ENCODE data around the gene IER5L.

Gene IER5L

GRCh38 chr9:129156163-129156562 is 21.9 kb downstream of the IER5L start:
- ChIA-PET POLR2A (no interaction called here), CTCF (interaction anchor here (1.2 to 2.0 kb wide), 5 partner anchors 10 to 16 kb away, joined by 5 to 13 read pairs (median 5); no protein-coding TSS in a partner anchor)
- H3K36me3 ChIP-seq (ENCODE audit: control insufficient read depth in 4 of 4, insufficient read depth in 4 of 4, low read length in 3 of 4): peaks cover 0 to 6% (median 1%) of the 10 kb centered on the region in 4 experiments
- no peaks in the 10 kb centered on the region for H3K27me3 ChIP-seq (replicated peaks in 2 of 5; ENCODE audit: control insufficient read depth in 4 of 5, insufficient read depth in 5 of 5, low read length in 4 of 5)
- H3K27ac ChIP-seq (ENCODE audit: insufficient read depth in 1 of 2, low read depth in 1 of 2, low read length in 2 of 2, poor library complexity in 1 of 2, severe bottlenecking in 2 of 2): no peak overlapping the region
- peaks cover 0 to 7% (median 2%) of the 10 kb centered on the region in 4 experiments for H3K4me1 ChIP-seq (ENCODE audit: control extremely low read depth in 1 of 4, control insufficient read depth in 4 of 4, insufficient read depth in 4 of 4, low read length in 3 of 4)
- no peak for DNase-seq
- no peak overlapping the region for H3K4me3 ChIP-seq (ENCODE audit: control insufficient read depth in 1 of 7, extremely low read depth in 1 of 7, insufficient read depth in 4 of 7, low read depth in 2 of 7, low read length in 6 of 7)
- H3K9me3 ChIP-seq (ENCODE audit: control extremely low read depth in 1 of 5, control insufficient read depth in 4 of 5, insufficient read depth in 2 of 5, low read depth in 1 of 5, low read length in 4 of 5): peaks cover 0 to under 1% (median 0%) of the 10 kb centered on the region in 5 experiments
- 99% methylated on average over 10 of the region's 10 CpGs for WGBS (ENCODE audit: insufficient coverage)

GRCh38 chr9:129154866-129155477 is 23.1 kb downstream of the IER5L start:
- Histone ChIP-seq H3K9me3 (ENCODE audit: control extremely low read depth in 1 of 5, control insufficient read depth in 4 of 5, insufficient read depth in 2 of 5, low read depth in 1 of 5, low read length in 4 of 5) (no peaks in the 10 kb centered on the region), H3K27me3 (replicated peaks in 2 of 5; ENCODE audit: control insufficient read depth in 4 of 5, insufficient read depth in 5 of 5, low read length in 4 of 5) (no peaks in the 10 kb centered on the region), H3K27ac (ENCODE audit: insufficient read depth in 1 of 2, low read depth in 1 of 2, low read length in 2 of 2, poor library complexity in 1 of 2, severe bottlenecking in 2 of 2) (no peak overlapping the region), H3K4me1 (ENCODE audit: control extremely low read depth in 1 of 4, control insufficient read depth in 4 of 4, insufficient read depth in 4 of 4, low read length in 3 of 4) (no peaks in the 10 kb centered on the region), H3K4me3 (ENCODE audit: control insufficient read depth in 1 of 7, extremely low read depth in 1 of 7, insufficient read depth in 4 of 7, low read depth in 2 of 7, low read length in 6 of 7) (no peak overlapping the region), H3K36me3 (ENCODE audit: control insufficient read depth in 4 of 4, insufficient read depth in 4 of 4, low read length in 3 of 4) (peaks cover 0 to 13% (median 1%) of the 10 kb centered on the region in 4 experiments)
- POLR2A ChIA-PET: interaction anchor here (0.6 kb wide), 1 partner anchor 12 kb away, joined by 3 read pairs; no protein-coding TSS in a partner anchor
- 97% methylated on average over 14 of the region's 16 CpGs for WGBS (ENCODE audit: insufficient coverage)
- DNase-seq: no peak
- CTCF ChIA-PET: interaction anchor here (4.8 kb wide), 1 partner anchor 13 kb away, joined by 28 read pairs; no protein-coding TSS in a partner anchor

DNA sequence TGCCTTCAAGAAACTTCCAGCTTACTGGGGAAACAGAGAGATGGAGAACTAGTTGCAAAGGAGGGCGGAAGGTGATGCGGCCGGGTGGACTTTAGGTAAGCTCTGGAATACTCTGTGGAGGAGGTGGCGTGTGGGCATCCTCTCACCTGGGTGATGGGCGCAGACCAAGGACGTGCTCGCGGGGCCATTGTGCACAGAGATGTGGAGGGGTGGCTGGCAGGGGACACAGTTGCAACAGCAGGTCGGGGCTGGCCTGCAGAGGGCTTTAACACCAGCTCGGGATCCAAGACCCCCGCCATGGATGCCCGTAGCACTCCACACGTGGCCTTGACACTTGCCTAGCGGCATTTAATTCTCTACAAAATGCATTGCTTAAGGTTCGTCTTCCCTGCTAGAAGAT is 26.6 kb downstream of the IER5L start:
- peaks cover 0 to 13% (median 0%) of the 10 kb centered on the region in 4 experiments for H3K4me1 ChIP-seq (ENCODE audit: control extremely low read depth in 1 of 4, control insufficient read depth in 4 of 4, insufficient read depth in 4 of 4, low read length in 3 of 4)
- ChIA-PET POLR2A (no interaction called here), CTCF (interaction anchor here (0.6 to 4.8 kb wide), 5 partner anchors 9 to 456 kb away, joined by 3 to 28 read pairs (median 3); no protein-coding TSS in a partner anchor)
- H3K36me3 ChIP-seq (ENCODE audit: control insufficient read depth in 4 of 4, insufficient read depth in 4 of 4, low read length in 3 of 4): peaks cover 0 to 41% (median 13%) of the 10 kb centered on the region in 4 experiments
- WGBS (ENCODE audit: insufficient coverage): 94% methylated on average over 10 of the region's 15 CpGs
- DNase-seq: no peak
- H3K27me3 ChIP-seq (replicated peaks in 2 of 5; ENCODE audit: control insufficient read depth in 4 of 5, insufficient read depth in 5 of 5, low read length in 4 of 5): no peaks in the 10 kb centered on the region
- no peak overlapping the region for H3K4me3 ChIP-seq (ENCODE audit: control insufficient read depth in 1 of 7, extremely low read depth in 1 of 7, insufficient read depth in 4 of 7, low read depth in 2 of 7, low read length in 6 of 7)
- no peaks in the 10 kb centered on the region for H3K9me3 ChIP-seq (ENCODE audit: control extremely low read depth in 1 of 5, control insufficient read depth in 4 of 5, insufficient read depth in 2 of 5, low read depth in 1 of 5, low read length in 4 of 5)
- H3K27ac ChIP-seq (ENCODE audit: insufficient read depth in 1 of 2, low read depth in 1 of 2, low read length in 2 of 2, poor library complexity in 1 of 2, severe bottlenecking in 2 of 2): no peak overlapping the region

DNA sequence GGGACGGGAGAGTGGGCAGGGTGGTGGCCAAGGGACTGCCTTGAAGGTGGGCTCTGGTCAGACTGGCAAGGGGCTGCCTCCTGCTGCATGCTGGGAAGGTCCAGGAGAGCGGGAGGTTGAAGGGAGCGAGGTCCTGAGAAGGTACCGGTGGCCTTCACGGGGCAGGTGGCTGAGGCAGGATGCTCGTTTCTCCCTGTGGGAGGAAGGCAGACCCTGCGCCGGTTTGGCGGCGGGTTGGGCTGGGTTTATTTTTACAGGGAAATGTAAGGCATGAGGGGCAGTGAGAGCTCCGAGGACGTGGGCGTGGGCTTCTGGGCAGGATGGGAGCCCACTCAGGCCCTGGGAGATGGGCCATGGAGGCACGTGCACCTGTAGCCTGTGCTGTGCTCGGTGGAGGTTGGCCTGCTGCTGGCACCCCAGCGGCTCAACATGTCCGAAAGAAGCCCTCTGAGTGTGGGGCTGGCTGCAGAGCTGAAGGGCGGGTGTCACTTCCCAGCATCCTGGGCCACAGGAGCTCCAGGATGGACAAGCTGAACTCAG is 27.3 kb downstream of the IER5L start:
- no peaks in the 10 kb centered on the region for H3K27me3 ChIP-seq (replicated peaks in 2 of 5; ENCODE audit: control insufficient read depth in 4 of 5, insufficient read depth in 5 of 5, low read length in 4 of 5)
- CTCF ChIA-PET: interaction anchor here (0.7 to 4.8 kb wide), 3 partner anchors 9 to 14 kb away, joined by 3 to 28 read pairs (median 5); no protein-coding TSS in a partner anchor
- H3K4me3 ChIP-seq (ENCODE audit: control insufficient read depth in 1 of 7, extremely low read depth in 1 of 7, insufficient read depth in 4 of 7, low read depth in 2 of 7, low read length in 6 of 7): no peak overlapping the region
- peaks cover 0 to 49% (median 18%) of the 10 kb centered on the region in 4 experiments for H3K36me3 ChIP-seq (ENCODE audit: control insufficient read depth in 4 of 4, insufficient read depth in 4 of 4, low read length in 3 of 4)
- POLR2A ChIA-PET: no interaction called here
- WGBS (ENCODE audit: insufficient coverage): 91% methylated on average over 17 of the region's 18 CpGs
- H3K9me3 ChIP-seq (ENCODE audit: control extremely low read depth in 1 of 5, control insufficient read depth in 4 of 5, insufficient read depth in 2 of 5, low read depth in 1 of 5, low read length in 4 of 5): no peaks in the 10 kb centered on the region
- DNase-seq: no peak
- H3K4me1 ChIP-seq (ENCODE audit: control extremely low read depth in 1 of 4, control insufficient read depth in 4 of 4, insufficient read depth in 4 of 4, low read length in 3 of 4): peaks cover 0 to 13% (median 0%) of the 10 kb centered on the region in 4 experiments
- no peak overlapping the region for H3K27ac ChIP-seq (ENCODE audit: insufficient read depth in 1 of 2, low read depth in 1 of 2, low read length in 2 of 2, poor library complexity in 1 of 2, severe bottlenecking in 2 of 2)

DNA sequence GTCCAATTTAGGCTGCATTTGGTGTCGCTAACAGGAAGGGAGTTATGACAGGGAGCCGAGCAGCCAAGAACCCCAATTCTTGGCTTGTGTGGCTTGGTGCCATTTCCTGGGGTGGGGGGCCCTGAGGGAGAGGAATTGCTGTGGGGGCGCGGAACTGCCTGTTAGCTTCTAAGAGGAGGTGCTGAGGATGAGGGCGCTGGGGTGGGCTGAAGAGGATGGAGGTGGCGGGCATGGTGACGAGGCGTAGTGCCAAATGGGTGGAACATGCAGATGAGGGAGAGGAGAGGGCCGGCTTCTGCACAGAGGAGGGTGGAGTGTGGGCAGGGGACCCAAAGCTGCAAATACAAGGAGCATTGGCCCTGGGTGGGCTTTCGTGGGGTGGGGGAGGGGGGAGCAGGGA is 27.9 kb downstream of the IER5L start:
- no peaks in the 10 kb centered on the region for H3K27me3 ChIP-seq (replicated peaks in 2 of 5; ENCODE audit: control insufficient read depth in 4 of 5, insufficient read depth in 5 of 5, low read length in 4 of 5)
- peaks cover 0 to 13% (median 0%) of the 10 kb centered on the region in 4 experiments for H3K4me1 ChIP-seq (ENCODE audit: control extremely low read depth in 1 of 4, control insufficient read depth in 4 of 4, insufficient read depth in 4 of 4, low read length in 3 of 4)
- H3K36me3 ChIP-seq (ENCODE audit: control insufficient read depth in 4 of 4, insufficient read depth in 4 of 4, low read length in 3 of 4): peaks cover 0 to 53% (median 20%) of the 10 kb centered on the region in 4 experiments
- H3K27ac ChIP-seq (ENCODE audit: insufficient read depth in 1 of 2, low read depth in 1 of 2, low read length in 2 of 2, poor library complexity in 1 of 2, severe bottlenecking in 2 of 2): no peak overlapping the region
- no peaks in the 10 kb centered on the region for H3K9me3 ChIP-seq (ENCODE audit: control extremely low read depth in 1 of 5, control insufficient read depth in 4 of 5, insufficient read depth in 2 of 5, low read depth in 1 of 5, low read length in 4 of 5)
- no peak overlapping the region for H3K4me3 ChIP-seq (ENCODE audit: control insufficient read depth in 1 of 7, extremely low read depth in 1 of 7, insufficient read depth in 4 of 7, low read depth in 2 of 7, low read length in 6 of 7)
- WGBS (ENCODE audit: insufficient coverage): 91% methylated on average over 9 of the region's 10 CpGs
- DNase-seq: peak in 1 of 3 donors; percentile 13
- CTCF ChIA-PET: interaction anchor here (1.4 kb wide), 1 partner anchor 24 kb away, joined by 7 read pairs; no protein-coding TSS in a partner anchor
- POLR2A ChIA-PET: no interaction called here

DNA sequence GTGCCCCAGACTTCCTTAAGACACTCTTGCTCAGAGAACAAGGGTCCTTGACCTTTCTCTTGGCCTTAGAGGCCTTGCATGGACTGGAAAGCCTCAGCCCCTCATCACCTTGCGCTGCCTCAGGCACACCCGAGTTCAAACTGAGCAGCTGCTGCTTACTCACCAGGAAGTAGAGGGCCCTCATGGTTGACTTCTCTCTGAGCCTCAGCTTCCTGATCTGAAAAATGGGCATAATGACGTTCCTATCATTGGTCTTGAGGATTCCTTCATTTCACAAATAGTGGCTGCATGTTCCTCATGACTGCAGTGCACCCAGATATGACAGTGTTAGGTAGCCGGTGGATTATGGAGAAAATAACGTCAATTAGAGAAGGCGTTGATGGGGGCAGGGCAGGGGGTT is 28.6 kb downstream of the IER5L start:
- DNase-seq: no peak
- ChIA-PET POLR2A (no interaction called here), CTCF (interaction anchor here (0.5 to 1.4 kb wide), 3 partner anchors 8 to 315 kb away, joined by 3 to 7 read pairs (median 3); no protein-coding TSS in a partner anchor)
- 96% methylated on average over 6 of the region's 6 CpGs for WGBS (ENCODE audit: insufficient coverage)
- no peaks in the 10 kb centered on the region for H3K9me3 ChIP-seq (ENCODE audit: control extremely low read depth in 1 of 5, control insufficient read depth in 4 of 5, insufficient read depth in 2 of 5, low read depth in 1 of 5, low read length in 4 of 5)
- peaks cover 0 to 53% (median 20%) of the 10 kb centered on the region in 4 experiments for H3K36me3 ChIP-seq (ENCODE audit: control insufficient read depth in 4 of 4, insufficient read depth in 4 of 4, low read length in 3 of 4)
- no peaks in the 10 kb centered on the region for H3K27me3 ChIP-seq (replicated peaks in 2 of 5; ENCODE audit: control insufficient read depth in 4 of 5, insufficient read depth in 5 of 5, low read length in 4 of 5)
- H3K27ac ChIP-seq (ENCODE audit: insufficient read depth in 1 of 2, low read depth in 1 of 2, low read length in 2 of 2, poor library complexity in 1 of 2, severe bottlenecking in 2 of 2): no peak overlapping the region
- H3K4me1 ChIP-seq (ENCODE audit: control extremely low read depth in 1 of 4, control insufficient read depth in 4 of 4, insufficient read depth in 4 of 4, low read length in 3 of 4): peaks cover 0 to 13% (median 0%) of the 10 kb centered on the region in 4 experiments
- H3K4me3 ChIP-seq (ENCODE audit: control insufficient read depth in 1 of 7, extremely low read depth in 1 of 7, insufficient read depth in 4 of 7, low read depth in 2 of 7, low read length in 6 of 7): no peak overlapping the region

All from common myeloid progenitor, CD34-positive (primary cell).